Fibroblast of the aortic adventitia (primary cell): ENCODE measurements around the gene AGER. TPM values are rescaled to one million over a fixed set of nuclear protein-coding genes. Genes with fewer than 3 reads are reported as not detected.

Experiments
- DNase-seq: peaks from one replicate; pipeline ENCODE4 v3.0.0-alpha.2; 2010; ENCODE audit warnings: low read depth
- H3K4me3 ChIP-seq: 2 replicates; pipeline ENCODE4 v1.5.1; 2011; ENCODE audit warnings: low read depth, mild to moderate bottlenecking, control low read depth, low read length, moderate library complexity
- total RNA-seq: library from RNA; depleted of rRNA; stranded (reverse); fragments of >200 nt; gene quantifications from 2 replicates; pipeline ENCODE4 v1.2.3, GENCODE V29; 2012; ENCODE audit warnings: low replicate concordance
- TF ChIP-seq, protein P1 (sequence below): IDR thresholded peaks from 2 replicates; pipeline ENCODE4 v1.5.1; 2011; ENCODE audit warnings: mild to moderate bottlenecking, low read length, control low read depth, inconsistent platforms; ENCODE audit not compliant: insufficient read depth

Gene AGER
- total RNA-seq, 1 donor = 0.18 TPM

DNA sequence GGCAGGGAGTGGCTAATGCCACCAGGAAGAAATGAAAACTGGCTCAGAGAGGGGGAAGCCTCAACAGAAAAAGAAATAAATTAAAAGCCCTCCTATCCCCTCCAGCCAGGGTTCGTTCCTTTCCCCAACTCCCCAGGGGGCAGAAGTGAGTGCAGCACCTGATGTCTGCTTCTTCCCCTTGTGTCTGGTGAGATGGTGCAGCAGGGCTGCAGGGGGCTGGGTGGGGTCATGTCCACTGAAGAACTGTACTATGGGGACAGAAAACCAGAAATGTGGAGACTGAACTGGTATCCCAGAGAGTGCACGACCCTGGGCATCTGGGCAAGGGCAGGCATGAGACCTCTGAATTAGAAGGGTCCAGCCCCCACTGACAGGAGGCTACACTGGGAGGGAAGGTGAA lies 15.7 kb downstream of the AGER start:
- TF ChIP-seq, protein P1, sequence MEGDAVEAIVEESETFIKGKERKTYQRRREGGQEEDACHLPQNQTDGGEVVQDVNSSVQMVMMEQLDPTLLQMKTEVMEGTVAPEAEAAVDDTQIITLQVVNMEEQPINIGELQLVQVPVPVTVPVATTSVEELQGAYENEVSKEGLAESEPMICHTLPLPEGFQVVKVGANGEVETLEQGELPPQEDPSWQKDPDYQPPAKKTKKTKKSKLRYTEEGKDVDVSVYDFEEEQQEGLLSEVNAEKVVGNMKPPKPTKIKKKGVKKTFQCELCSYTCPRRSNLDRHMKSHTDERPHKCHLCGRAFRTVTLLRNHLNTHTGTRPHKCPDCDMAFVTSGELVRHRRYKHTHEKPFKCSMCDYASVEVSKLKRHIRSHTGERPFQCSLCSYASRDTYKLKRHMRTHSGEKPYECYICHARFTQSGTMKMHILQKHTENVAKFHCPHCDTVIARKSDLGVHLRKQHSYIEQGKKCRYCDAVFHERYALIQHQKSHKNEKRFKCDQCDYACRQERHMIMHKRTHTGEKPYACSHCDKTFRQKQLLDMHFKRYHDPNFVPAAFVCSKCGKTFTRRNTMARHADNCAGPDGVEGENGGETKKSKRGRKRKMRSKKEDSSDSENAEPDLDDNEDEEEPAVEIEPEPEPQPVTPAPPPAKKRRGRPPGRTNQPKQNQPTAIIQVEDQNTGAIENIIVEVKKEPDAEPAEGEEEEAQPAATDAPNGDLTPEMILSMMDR = no peak
- no peak for DNase-seq
- H3K4me3 ChIP-seq = no peak overlapping the region

DNA sequence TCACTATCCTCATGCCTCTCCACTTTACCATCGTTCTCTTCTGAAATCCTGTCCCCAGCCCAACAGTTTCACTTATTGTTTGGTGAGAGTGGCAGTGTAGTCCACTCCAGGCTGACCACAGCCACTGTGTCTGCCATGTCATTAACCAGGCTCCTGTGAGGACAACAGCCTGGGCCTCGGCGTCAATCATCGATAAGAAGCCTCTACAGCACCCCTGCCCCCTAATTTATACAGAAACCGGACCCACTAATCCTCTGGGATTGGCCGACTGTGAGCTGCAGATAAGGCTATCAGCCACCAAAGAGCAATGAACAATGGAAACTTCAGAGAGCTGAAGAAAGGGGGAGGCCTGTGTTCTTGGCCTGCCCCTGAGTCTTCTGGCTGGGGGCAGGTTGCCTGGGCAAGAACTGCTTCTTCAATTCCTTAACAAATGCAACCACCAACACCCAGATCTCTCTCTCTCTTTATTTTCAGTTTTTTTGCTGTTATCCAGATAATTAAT lies 16.2 kb downstream of the AGER start:
- DNase-seq = no peak
- no peak overlapping the region for H3K4me3 ChIP-seq
- TF ChIP-seq, protein P1 = no peak

DNA sequence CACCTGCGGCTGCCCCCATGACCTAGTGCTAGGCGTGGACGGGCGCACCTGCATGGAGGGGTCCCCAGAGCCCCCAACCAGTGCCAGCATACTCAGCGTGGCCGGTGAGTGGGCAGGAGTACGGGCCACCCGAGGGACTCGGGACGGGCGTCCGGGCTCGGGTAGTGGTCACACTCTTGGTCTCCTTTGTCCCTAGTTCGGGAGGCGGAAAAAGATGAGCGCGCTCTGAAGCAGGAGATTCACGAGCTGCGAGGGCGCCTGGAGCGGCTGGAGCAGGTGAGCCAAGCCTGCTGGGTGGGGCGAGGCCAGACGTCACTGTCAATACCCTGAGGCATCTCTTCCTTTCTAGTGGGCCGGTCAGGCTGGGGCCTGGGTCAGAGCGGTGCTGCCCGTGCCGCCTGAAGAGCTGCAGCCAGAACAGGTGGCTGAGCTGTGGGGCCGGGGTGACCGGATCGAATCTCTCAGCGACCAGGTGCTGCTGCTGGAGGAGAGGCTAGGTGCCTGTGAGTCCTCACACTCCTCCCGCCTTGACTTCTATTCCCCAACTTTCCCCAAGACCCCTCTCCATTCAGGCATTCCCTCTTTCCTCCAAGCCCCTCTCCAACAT lies 16.8 kb downstream of the AGER start:
- H3K4me3 ChIP-seq = no peak overlapping the region

DNA sequence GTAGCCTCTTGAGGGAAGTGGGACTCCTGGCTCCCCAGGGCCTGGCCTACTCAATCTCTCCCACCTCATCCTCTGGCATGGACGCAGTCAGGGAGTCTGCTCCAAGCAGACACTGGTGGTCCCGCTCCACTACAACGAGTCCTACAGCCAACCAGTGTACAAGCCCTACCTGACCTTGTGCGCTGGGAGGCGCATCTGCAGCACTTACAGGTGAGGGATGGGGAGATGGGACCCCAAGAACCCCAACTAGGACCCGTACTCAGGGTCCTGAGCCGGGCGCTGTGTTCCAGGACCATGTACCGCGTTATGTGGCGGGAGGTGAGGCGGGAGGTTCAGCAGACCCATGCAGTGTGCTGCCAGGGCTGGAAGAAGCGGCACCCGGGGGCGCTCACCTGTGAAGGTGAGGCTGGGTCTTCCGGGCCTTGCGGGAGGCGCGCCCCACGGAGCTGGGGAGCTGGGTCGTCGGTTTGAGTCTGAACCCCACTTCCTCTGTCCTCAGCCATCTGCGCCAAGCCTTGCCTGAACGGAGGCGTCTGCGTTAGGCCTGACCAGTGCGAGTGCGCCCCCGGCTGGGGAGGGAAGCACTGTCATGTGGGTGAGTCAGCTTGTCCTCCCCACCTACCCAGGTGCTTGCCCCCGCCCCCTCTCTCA lies 17.5 kb downstream of the AGER start:
- H3K4me3 ChIP-seq = no peak overlapping the region
- no peak for DNase-seq
- TF ChIP-seq, protein P1 = peak; percentile 5

More for the DNA sequence above, 16.8 kb downstream of the AGER start:
- TF ChIP-seq, protein P1 = no peak
- no peak for DNase-seq

DNA sequence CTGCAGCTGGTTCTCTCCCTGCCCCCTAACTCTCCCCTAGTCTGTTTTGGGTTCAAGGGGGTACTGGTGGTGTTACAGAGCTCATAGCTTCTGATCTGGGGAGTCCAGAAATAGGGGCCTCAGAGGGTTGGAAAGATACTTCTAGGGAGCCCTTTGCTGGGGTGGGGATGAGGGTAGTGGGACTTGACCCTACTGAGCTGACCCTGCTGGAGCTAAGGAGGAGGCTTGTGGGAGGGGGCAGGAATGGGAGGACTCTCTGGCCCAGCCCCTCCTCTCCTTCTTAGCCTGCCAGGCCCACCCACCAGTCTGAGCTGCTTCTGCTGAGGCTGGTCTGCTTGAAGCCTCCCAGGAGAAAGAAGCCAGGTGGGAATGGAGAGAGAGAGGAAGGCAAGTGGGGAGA lies 19.8 kb downstream of the AGER start, which contains the start of gene EGFL8:
Gene EGFL8, plus strand, starts transcription at position 301 of the 400 bp plus-strand sequence. CDS start 1,571 bp downstream, outside the sequence.
- H3K4me3 ChIP-seq = no peak within 1 kb of the TSS
- DNase-seq = no peak
- TF ChIP-seq, protein P1 = no peak

DNA sequence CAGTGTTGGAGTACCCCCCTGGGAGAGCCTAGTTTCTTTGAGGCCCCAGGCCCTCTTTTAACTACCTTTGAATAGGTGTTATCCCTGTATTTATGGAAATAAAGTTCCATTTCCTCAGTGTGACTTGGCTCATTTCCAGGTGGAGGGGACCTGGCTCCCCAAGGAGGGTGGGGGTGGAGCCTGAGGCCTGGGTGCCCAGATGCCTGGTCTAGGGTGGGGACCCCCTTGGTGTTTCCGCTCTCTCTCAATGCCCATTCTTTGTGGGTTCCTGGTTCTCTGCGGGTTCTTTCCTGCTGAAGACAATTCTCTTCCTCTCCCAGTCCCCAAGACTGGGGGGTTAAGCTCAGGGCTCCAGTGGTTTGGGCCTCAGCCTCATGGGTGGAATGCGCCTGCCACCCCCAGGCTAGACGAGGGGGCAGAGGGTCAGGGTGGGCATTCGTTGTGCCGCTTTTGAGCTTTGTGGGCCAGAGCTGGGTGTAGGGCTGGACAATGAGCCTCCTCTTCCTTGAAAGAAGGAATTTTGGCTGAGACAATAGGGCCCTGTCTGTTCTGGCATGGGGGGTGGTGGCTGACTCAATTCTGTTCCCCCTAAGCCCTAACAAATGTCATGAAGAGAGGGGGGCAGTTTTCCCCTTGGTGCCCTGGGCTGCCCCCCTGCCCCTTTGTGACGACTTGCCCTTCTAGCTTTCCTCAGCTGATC lies 20.3 kb downstream of the AGER start:
- H3K4me3 ChIP-seq = no peak overlapping the region
- TF ChIP-seq, protein P1 = no peak
- DNase-seq = no peak
